ENCODE measurements around the gene SPRR2B. TPM values are rescaled to one million over a fixed set of nuclear protein-coding genes. Genes with fewer than 3 reads are reported as not detected.

SPRR2B gene
- total and polyA plus RNA-seq, 2 donors (not counting 3 experiments of a cell fraction or from before 2014, with no cell fraction given), result not detected

- POLR2A ChIA-PET, result no interaction called here
- FAIRE-seq (no peak), DNase-seq (ENCODE audit: low read depth, low spot score) (peak; percentile 14)
- Histone ChIP-seq H4K20me1 (replicated peaks; ENCODE audit: control insufficient read depth, extremely low read depth, insufficient read depth, low read length) (no peaks in the 10 kb centered on the region), H3K36me3 (ENCODE audit: control insufficient read depth in 2 of 2, extremely low read depth in 1 of 2, insufficient read depth in 2 of 2, low read length in 2 of 2) (no peaks in the 10 kb centered on the region), H2AFZ (ENCODE audit: low read depth, low read length) (no peak overlapping the region), H3K9me3 (replicated peaks; ENCODE audit: control insufficient read depth, insufficient read depth, low read length) (no peaks in the 10 kb centered on the region), H3K9me1 (replicated peaks; ENCODE audit: control insufficient read depth, extremely low read depth, insufficient read depth, low read length) (no peaks in the 10 kb centered on the region), H3K4me3 (replicated peaks in 1 of 3; ENCODE audit: insufficient read depth in 1 of 3, low read depth in 1 of 3, low read length in 3 of 3) (no peak overlapping the region), H3K4me2 (ENCODE audit: insufficient read depth, low read length) (no peak overlapping the region), H3K27me3 (ENCODE audit: control insufficient read depth in 2 of 2, insufficient read depth in 2 of 2, low read length in 2 of 2) (no peaks in the 10 kb centered on the region), H3K4me1 (ENCODE audit: control insufficient read depth, extremely low read depth, insufficient read depth, low read length) (no peaks in the 10 kb centered on the region), H3K9ac (replicated peaks; ENCODE audit: extremely low read depth, insufficient read depth, low read length) (no peak overlapping the region), H3K27ac (ENCODE audit: insufficient read depth, low read depth, low read length) (no peak overlapping the region), H3K79me2 (ENCODE audit: control insufficient read depth, insufficient read depth, low read length) (no peaks in the 10 kb centered on the region)
- intact Hi-C loops (cut with micrococcal nuclease) (no loop called here), dilution Hi-C loops (cut with MboI; ENCODE audit: extremely low pct_ligation_motif_present, low sequenced_read_pairs) (no loop called here)
- TF ChIP-seq CTCF (IDR thresholded peaks at IDR 0.05; ENCODE audit: extremely low read depth in 1 of 2, insufficient read depth in 1 of 2, low read depth in 1 of 2, low read length in 2 of 2) (no peak), GATA2 (IDR thresholded peaks at IDR 0.05; ENCODE audit: insufficient read depth, insufficient read length, low read depth, low read length) (no peak), JUN (IDR thresholded peaks at IDR 0.05; ENCODE audit: borderline replicate concordance, insufficient read depth, insufficient read length, low read depth) (no peak), POLR2A (IDR thresholded peaks at IDR 0.05; ENCODE audit: low read depth, low read length) (no peak), MAX (IDR thresholded peaks at IDR 0.05; ENCODE audit: insufficient read depth, insufficient read length) (no peak), EZH2 (IDR thresholded peaks at IDR 0.05; ENCODE audit: borderline replicate concordance, low read depth, low read length, severe bottlenecking) (no peak), POLR2AphosphoS5 (IDR thresholded peaks at IDR 0.05; ENCODE audit: insufficient read depth, low read depth, low read length) (no peak), MYC (IDR thresholded peaks at IDR 0.05; ENCODE audit: low read depth, low read length) (no peak), FOS (IDR thresholded peaks at IDR 0.05; ENCODE audit: borderline replicate concordance, insufficient read depth, low read length) (no peak)
- BruUV-seq (replicated peaks), result no TSS peak
- CTCF ChIA-PET, result no interaction called here
Measured at GRCh38 chr1:153081736-153082135, 10.3 kb upstream of the SPRR2B start.
